GM20431 (cell line): ENCODE data around the gene FAM227A.
"Not testable (repeated sequence)": the region's sequence is repeated elsewhere in the genome, so short reads cannot be mapped to it uniquely, and the experiment has no call there.

Source experiments
- in situ Hi-C: fragments of 300-500 bp; cut with MseI, MboI; formaldehyde crosslinking; loops from one replicate; pipeline ENCODE4 v1.15.0; 2020; ENCODE audit warnings: low sequenced_read_pairs; ENCODE audit not compliant: unreplicated experiment

Gene FAM227A

GRCh38 chr22:38674888-38675287 lies 18.7 kb upstream of the FAM227A start:
- in situ Hi-C loops = no loop called here

GRCh38 chr22:38657045-38657909 lies 1.1 kb upstream of the FAM227A start:
- in situ Hi-C loops = no loop called here

- in situ Hi-C loops = no loop called here
These were observed 505 bp downstream of the FAM227A start for GRCh38 chr22:38655519-38656255.

- in situ Hi-C loops = no loop called here
These were observed 2.5 kb downstream of the FAM227A start for GRCh38 chr22:38653741-38654140.

GRCh38 chr22:38652859-38653258 lies 3.3 kb downstream of the FAM227A start:
- in situ Hi-C loops = no loop called here

- in situ Hi-C loops = no loop called here
These were observed 6.2 kb downstream of the FAM227A start for GRCh38 chr22:38649841-38650522.

- in situ Hi-C loops = no loop called here
These were observed 10.8 kb downstream of the FAM227A start for GRCh38 chr22:38645430-38645829.

- in situ Hi-C loops = not testable (repeated sequence)
These were observed 11.9 kb downstream of the FAM227A start for GRCh38 chr22:38644245-38644644.

- in situ Hi-C loops = no loop called here
These were observed 14.6 kb downstream of the FAM227A start for GRCh38 chr22:38641476-38642040.

GRCh38 chr22:38638728-38639127 lies 17.5 kb downstream of the FAM227A start:
- in situ Hi-C loops = no loop called here

- in situ Hi-C loops = no loop called here
These were observed 18.0 kb downstream of the FAM227A start for GRCh38 chr22:38638216-38638615.

- in situ Hi-C loops = no loop called here
These were observed 23.7 kb downstream of the FAM227A start for GRCh38 chr22:38632528-38632927.

- in situ Hi-C loops = no loop called here
These were observed 24.5 kb downstream of the FAM227A start for GRCh38 chr22:38631724-38632123.

GRCh38 chr22:38629108-38629507 lies 27.1 kb downstream of the FAM227A start:
- in situ Hi-C loops = no loop called here

GRCh38 chr22:38628444-38628843 lies 27.7 kb downstream of the FAM227A start:
- in situ Hi-C loops = no loop called here

- in situ Hi-C loops = no loop called here
These were observed 32.8 kb downstream of the FAM227A start for GRCh38 chr22:38623351-38623750.

- in situ Hi-C loops = no loop called here
These were observed 37.5 kb downstream of the FAM227A start for GRCh38 chr22:38618682-38619081.

- in situ Hi-C loops = no loop called here
These were observed 37.9 kb downstream of the FAM227A start for GRCh38 chr22:38618258-38618657.

GRCh38 chr22:38615064-38615405 lies 41.2 kb downstream of the FAM227A start:
- in situ Hi-C loops = not testable (repeated sequence)

GRCh38 chr22:38614332-38615063 lies 41.7 kb downstream of the FAM227A start:
- in situ Hi-C loops = no loop called here
